HL-60 (cell line): ENCODE results near the gene SUMF1.

ENCODE experiments used
- DNase-seq, 2 experiments: peaks; one replicate each; pipeline ENCODE4 v3.0.0-alpha.2; 2010 to 2020; ENCODE audit warnings: low read depth in 1 of 2, low spot score in 1 of 2
- H3K27ac ChIP-seq: fragments of 250-450 bp; sonication (Bioruptor Pico); replicated peaks from 2 replicates; pipeline ENCODE4 v1.5.1; 2020; ENCODE audit warnings: mild to moderate bottlenecking, moderate library complexity
- H3K27me3 ChIP-seq: fragments of 250-450 bp; sonication (Bioruptor Pico); 2 replicates; pipeline ENCODE4 v1.5.1; 2021; ENCODE audit warnings: mild to moderate bottlenecking, moderate library complexity; ENCODE audit not compliant: insufficient read depth, poor library complexity, severe bottlenecking
- H3K4me3 ChIP-seq: replicated peaks from 2 replicates; pipeline ENCODE4 v1.5.1; 2011; ENCODE audit warnings: mild to moderate bottlenecking, control low read depth, low read length; ENCODE audit not compliant: insufficient read depth
- GABPA ChIP-seq: IDR thresholded peaks from 2 replicates; pipeline ENCODE4 v1.6.1; 2012; ENCODE audit warnings: low read depth
- POLR2AphosphoS5 ChIP-seq: IDR thresholded peaks from 2 replicates; pipeline ENCODE4 v1.6.1; 2012; ENCODE audit warnings: low read depth
- SPI1 ChIP-seq: IDR thresholded peaks from 2 replicates; pipeline ENCODE4 v1.6.1; 2012; ENCODE audit warnings: low read depth, mild to moderate bottlenecking, borderline replicate concordance
- TF ChIP-seq, protein P1 (sequence below): IDR thresholded peaks from 2 replicates; pipeline ENCODE4 v1.6.1; 2012; ENCODE audit warnings: low read depth; ENCODE audit not compliant: insufficient replicate concordance
- TF ChIP-seq, protein P2 (sequence below): IDR thresholded peaks from one replicate; pipeline ENCODE4 v1.5.1; 2011; ENCODE audit warnings: low read length, control low read depth, inconsistent platforms; ENCODE audit not compliant: insufficient read depth

The SUMF1 gene

DNA sequence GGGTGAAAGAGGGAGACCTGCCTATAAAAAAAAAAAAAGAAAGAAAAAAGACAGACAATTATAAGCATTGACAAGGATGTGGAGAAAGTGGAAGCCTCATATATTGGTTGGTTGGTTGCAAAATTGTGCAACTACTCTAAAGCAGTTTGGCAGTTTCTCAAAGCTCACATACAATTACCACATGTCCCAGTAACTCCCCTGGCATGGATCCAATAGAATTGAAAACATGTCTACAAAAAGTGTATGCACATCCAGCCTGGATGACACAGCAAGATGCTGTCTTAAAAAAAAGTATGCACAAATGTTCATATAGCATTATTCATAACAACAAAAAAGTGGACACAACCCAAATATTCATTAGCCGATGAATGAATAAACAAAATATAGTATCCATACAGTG lies 144.4 kb downstream of the SUMF1 start:
- Histone ChIP-seq H3K27ac (peak overlapping the region; percentile 71), H3K4me3 (no peak overlapping the region), H3K27me3 (no peaks in the 10 kb centered on the region)
- TF ChIP-seq POLR2AphosphoS5 (peak; percentile 82), GABPA (no peak), SPI1 (peak; percentile 9; the same call in 1 of the 2 replicates)
- TF ChIP-seq, protein P1, sequence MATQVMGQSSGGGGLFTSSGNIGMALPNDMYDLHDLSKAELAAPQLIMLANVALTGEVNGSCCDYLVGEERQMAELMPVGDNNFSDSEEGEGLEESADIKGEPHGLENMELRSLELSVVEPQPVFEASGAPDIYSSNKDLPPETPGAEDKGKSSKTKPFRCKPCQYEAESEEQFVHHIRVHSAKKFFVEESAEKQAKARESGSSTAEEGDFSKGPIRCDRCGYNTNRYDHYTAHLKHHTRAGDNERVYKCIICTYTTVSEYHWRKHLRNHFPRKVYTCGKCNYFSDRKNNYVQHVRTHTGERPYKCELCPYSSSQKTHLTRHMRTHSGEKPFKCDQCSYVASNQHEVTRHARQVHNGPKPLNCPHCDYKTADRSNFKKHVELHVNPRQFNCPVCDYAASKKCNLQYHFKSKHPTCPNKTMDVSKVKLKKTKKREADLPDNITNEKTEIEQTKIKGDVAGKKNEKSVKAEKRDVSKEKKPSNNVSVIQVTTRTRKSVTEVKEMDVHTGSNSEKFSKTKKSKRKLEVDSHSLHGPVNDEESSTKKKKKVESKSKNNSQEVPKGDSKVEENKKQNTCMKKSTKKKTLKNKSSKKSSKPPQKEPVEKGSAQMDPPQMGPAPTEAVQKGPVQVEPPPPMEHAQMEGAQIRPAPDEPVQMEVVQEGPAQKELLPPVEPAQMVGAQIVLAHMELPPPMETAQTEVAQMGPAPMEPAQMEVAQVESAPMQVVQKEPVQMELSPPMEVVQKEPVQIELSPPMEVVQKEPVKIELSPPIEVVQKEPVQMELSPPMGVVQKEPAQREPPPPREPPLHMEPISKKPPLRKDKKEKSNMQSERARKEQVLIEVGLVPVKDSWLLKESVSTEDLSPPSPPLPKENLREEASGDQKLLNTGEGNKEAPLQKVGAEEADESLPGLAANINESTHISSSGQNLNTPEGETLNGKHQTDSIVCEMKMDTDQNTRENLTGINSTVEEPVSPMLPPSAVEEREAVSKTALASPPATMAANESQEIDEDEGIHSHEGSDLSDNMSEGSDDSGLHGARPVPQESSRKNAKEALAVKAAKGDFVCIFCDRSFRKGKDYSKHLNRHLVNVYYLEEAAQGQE, result no peak
- TF ChIP-seq, protein P2, sequence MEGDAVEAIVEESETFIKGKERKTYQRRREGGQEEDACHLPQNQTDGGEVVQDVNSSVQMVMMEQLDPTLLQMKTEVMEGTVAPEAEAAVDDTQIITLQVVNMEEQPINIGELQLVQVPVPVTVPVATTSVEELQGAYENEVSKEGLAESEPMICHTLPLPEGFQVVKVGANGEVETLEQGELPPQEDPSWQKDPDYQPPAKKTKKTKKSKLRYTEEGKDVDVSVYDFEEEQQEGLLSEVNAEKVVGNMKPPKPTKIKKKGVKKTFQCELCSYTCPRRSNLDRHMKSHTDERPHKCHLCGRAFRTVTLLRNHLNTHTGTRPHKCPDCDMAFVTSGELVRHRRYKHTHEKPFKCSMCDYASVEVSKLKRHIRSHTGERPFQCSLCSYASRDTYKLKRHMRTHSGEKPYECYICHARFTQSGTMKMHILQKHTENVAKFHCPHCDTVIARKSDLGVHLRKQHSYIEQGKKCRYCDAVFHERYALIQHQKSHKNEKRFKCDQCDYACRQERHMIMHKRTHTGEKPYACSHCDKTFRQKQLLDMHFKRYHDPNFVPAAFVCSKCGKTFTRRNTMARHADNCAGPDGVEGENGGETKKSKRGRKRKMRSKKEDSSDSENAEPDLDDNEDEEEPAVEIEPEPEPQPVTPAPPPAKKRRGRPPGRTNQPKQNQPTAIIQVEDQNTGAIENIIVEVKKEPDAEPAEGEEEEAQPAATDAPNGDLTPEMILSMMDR, result no peak
- peak; percentile 91 to 97 for DNase-seq

DNA sequence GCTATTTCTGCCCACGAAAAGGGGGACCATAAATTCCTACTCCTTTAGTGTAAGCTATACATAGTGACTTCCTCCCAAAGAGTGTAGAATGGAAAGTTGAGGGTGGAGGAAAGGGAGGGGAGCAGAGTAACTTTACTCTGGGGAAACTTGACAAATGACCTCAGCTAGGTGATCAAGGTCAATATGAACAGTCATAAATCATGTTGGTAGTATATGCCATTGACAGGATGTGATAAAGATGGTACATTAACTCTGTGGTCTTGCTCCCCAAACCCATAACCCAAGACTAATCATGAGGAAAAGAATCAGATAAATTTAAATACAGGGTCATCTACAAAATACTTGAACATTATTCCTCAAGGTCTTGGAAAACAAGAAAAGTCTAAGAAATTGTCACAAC lies 145.3 kb downstream of the SUMF1 start:
- Histone ChIP-seq H3K4me3 (no peak overlapping the region), H3K27ac (peak overlapping the region; percentile 71), H3K27me3 (no peaks in the 10 kb centered on the region)
- peak; percentile 74 for TF ChIP-seq SPI1
- TF ChIP-seq, protein P1, result no peak
- no peak for DNase-seq

DNA sequence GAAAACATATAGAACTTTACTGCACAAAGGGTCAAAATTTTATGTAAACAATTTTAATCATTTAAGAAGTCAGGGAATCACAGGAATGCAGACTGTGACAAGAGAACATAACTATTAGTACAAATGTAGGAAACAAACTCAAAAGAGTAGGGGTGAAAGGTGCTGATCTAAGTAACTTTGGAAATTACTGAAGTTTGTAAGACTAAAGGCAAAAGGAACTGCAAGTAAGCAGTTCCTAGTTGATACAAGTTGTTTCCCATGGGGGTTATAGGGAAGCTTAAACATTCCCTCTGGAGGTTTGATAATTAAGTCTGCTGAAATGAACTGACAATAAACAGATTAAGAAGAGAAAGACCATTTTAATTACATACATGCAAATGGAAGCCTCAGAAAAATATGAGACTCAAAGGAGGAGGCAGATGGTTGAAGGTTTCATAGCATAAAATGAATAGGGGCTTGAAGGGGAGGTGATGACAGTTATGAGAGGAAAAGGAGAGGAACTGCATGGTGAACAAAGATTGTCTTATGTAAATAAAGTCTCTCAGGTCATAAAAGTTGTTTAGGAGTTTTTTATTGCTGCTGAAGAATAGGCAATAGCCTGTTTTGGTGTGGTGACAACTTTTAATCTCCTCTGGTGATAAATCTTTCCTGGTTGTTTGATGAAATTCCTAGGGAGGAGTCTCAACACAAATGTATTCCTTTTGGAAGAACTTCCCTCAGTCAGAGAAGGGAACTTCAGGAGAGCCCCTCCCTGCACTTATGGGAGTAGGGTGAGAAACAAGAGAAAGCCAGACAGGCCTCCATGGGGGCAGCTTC lies 146.8 kb downstream of the SUMF1 start:
- Histone ChIP-seq H3K27ac (peak overlapping the region; percentile 9; the same call in 1 of the 2 replicates), H3K4me3 (no peak overlapping the region), H3K27me3 (no peaks in the 10 kb centered on the region)
- TF ChIP-seq, protein P1, result no peak
- no peak for DNase-seq

DNA sequence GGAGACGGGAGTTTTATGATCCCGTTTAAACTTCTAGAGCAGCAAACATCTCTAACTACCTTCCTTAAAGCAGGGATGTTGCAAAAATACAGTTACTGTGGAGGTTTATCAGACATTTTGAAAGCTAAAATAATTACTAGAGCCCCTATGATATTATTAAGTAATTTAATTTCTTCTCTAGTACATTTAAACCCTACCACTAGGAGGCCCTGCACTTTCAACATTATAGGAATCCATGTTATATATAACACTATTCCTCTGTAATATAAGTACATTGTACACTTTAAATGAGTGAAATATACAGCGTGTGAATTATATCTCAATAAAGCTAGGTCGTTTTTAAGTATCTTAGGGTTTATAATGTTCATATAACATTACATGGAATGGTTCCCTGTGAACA lies 152.4 kb downstream of the SUMF1 start:
- Histone ChIP-seq H3K27me3 (no peaks in the 10 kb centered on the region), H3K4me3 (no peak overlapping the region), H3K27ac (no peak overlapping the region)
- no peak for TF ChIP-seq POLR2AphosphoS5
- TF ChIP-seq, protein P1, result no peak
- TF ChIP-seq SPI1, result no peak
- TF ChIP-seq GABPA, result no peak
- TF ChIP-seq, protein P2, result no peak
- DNase-seq, result no peak
